Mesothelial cell of epicardium (in vitro differentiated cells): ENCODE results near the gene KCNN2. TPM values are rescaled to one million over a fixed set of nuclear protein-coding genes. Genes with fewer than 3 reads are reported as not detected.

Source experiments
- DNase-seq, 2 experiments: peaks; one replicate each; pipeline ENCODE4 v3.0.0; 2021; ENCODE audit warnings: low spot score in 2 of 2; ENCODE audit not compliant: unreplicated experiment in 2 of 2
- H3K27ac Mint-ChIP-seq: 2 replicates; pipeline ENCODE4 v1.8.0; 2021; ENCODE audit warnings: mixed read lengths
- H3K27me3 Mint-ChIP-seq: 2 replicates; pipeline ENCODE4 v1.8.0; 2021; ENCODE audit warnings: low read depth, mixed read lengths
- H3K36me3 Mint-ChIP-seq: 2 replicates; pipeline ENCODE4 v1.8.0; 2021; ENCODE audit warnings: mixed read lengths
- H3K4me1 Mint-ChIP-seq: 2 replicates; pipeline ENCODE4 v1.8.0; 2021; ENCODE audit warnings: mixed read lengths
- H3K4me3 Mint-ChIP-seq: 2 replicates; pipeline ENCODE4 v1.8.0; 2021; ENCODE audit warnings: mild to moderate bottlenecking, moderate library complexity, mixed read lengths
- H3K9me3 Mint-ChIP-seq: 2 replicates; pipeline ENCODE4 v1.8.0; 2021; ENCODE audit warnings: mixed read lengths
- CTCF ChIP-seq: fragments of 200-600 bp; sonication (generic); IDR thresholded peaks from one replicate; pipeline ENCODE4 v1.5.0; 2021; ENCODE audit warnings: antibody characterized with exemption; ENCODE audit not compliant: unreplicated experiment
- total RNA-seq: library from RNA; stranded (reverse); gene quantifications from 3 replicates; pipeline ENCODE4 v1.2.1, GENCODE V29; 2021

KCNN2 gene
- total RNA-seq, 1 donor from 2014 or later, result 19.6 TPM

DNA sequence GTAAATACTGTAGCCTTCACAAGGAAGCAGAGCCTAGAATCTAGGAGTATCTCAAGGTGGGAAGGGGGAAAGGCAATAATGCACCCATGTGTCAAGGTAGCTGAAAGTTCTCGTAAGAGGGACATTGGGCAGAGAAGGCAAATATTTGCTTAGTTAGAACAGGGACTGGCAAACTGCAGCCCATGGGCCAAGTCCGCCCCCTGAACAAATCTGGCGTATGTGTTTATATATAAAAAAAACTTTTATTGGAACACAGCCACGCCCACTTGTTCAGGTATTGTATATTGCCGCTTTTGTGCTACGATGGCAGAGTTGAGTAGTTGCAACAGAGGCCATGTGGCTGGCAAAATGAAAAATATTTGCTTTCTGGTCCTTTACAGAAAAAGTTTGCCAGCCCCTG lies 16.1 kb downstream of the KCNN2 start:
- Mint-ChIP-seq H3K36me3 (no peaks in the 10 kb centered on the region), H3K9me3 (no peaks in the 10 kb centered on the region), H3K27ac (no peak overlapping the region), H3K27me3 (no peaks in the 10 kb centered on the region), H3K4me1 (peaks cover 2% of the 10 kb centered on the region), H3K4me3 (no peak overlapping the region)
- TF ChIP-seq CTCF, result no peak
- DNase-seq, result no peak

DNA sequence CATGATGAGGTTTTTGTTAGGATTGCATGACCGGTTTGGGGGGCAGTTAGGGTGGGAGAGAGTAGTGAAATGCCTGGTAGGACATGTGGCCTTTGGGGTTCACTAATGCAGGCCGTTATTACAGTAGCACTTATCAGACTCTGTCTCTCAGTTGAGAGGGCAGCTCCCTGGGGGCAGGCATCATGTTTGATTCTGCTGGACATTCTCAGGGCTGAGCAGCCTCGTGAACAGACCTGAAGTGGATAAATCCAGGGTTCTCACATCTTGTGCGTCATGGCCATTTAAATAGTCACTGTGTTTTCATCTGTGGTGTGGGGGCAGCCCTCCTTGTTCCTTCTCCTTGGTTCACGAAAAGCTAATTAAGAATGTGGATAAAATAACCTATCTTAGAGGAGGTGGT lies 18.9 kb downstream of the KCNN2 start:
- Mint-ChIP-seq H3K27me3 (no peaks in the 10 kb centered on the region), H3K4me3 (no peak overlapping the region), H3K9me3 (no peaks in the 10 kb centered on the region), H3K27ac (no peak overlapping the region), H3K36me3 (no peaks in the 10 kb centered on the region), H3K4me1 (peaks cover 2% of the 10 kb centered on the region)
- DNase-seq, result no peak
- TF ChIP-seq CTCF, result no peak

DNA sequence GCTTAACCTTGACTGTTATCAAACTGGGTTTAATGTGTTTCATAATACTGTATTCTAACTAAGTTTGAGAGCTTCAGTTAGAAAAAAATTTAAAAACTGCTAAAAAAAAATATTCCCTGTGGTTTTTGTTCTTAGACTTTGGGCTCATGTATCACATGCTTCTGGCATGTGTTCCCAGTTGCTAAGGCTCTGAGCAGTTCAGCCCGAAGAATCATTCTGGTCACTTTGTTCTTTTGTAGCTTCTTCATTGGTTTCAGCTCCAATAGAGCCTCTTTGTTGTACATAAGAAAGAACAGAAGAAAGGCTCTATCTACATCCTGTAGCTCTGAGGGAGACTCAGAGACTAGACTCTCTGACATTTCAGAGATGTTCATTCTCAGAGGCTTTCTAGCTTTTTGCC lies 25.6 kb downstream of the KCNN2 start:
- H3K4me1 Mint-ChIP-seq, result peaks cover 2% of the 10 kb centered on the region
- TF ChIP-seq CTCF, result no peak

GRCh38 chr5:114390431-114390830 lies 28.6 kb downstream of the KCNN2 start:
- peaks cover 2% of the 10 kb centered on the region for H3K4me1 Mint-ChIP-seq
- no peaks in the 10 kb centered on the region for H3K27me3 Mint-ChIP-seq
- DNase-seq, result no peak
- no peak for TF ChIP-seq CTCF
- H3K9me3 Mint-ChIP-seq, result no peaks in the 10 kb centered on the region
- H3K36me3 Mint-ChIP-seq, result no peaks in the 10 kb centered on the region
- no peak overlapping the region for H3K27ac Mint-ChIP-seq
- H3K4me3 Mint-ChIP-seq, result no peak overlapping the region

More for the DNA sequence above, 25.6 kb downstream of the KCNN2 start:
- Mint-ChIP-seq H3K9me3 (no peaks in the 10 kb centered on the region), H3K4me3 (no peak overlapping the region), H3K36me3 (no peaks in the 10 kb centered on the region), H3K27me3 (no peaks in the 10 kb centered on the region), H3K27ac (no peak overlapping the region)
- no peak for DNase-seq

DNA sequence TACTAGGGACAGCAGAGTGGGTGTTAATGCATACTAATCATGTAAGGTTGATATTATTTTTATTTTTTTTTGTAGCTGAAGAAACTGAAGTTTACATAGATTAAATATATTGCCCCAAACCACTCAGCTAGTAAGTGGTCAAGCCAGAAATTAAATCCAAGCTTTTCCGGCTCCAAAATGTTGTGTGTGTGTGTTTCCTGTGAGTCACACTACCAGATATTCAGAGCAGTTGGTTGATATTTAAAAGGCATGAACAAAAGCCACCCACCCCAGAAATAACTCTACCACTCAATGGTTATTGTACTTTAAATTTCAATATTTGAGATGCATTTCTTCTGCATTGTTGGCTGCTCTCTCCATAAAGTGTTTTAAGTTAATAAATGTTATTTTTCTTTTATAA lies 29.5 kb downstream of the KCNN2 start:
- no peak for TF ChIP-seq CTCF
- no peaks in the 10 kb centered on the region for H3K36me3 Mint-ChIP-seq
- no peak overlapping the region for H3K4me3 Mint-ChIP-seq
- H3K9me3 Mint-ChIP-seq, result no peaks in the 10 kb centered on the region
- no peak for DNase-seq
- no peak overlapping the region for H3K27ac Mint-ChIP-seq
- H3K27me3 Mint-ChIP-seq, result no peaks in the 10 kb centered on the region
- H3K4me1 Mint-ChIP-seq, result peaks cover 2% of the 10 kb centered on the region

DNA sequence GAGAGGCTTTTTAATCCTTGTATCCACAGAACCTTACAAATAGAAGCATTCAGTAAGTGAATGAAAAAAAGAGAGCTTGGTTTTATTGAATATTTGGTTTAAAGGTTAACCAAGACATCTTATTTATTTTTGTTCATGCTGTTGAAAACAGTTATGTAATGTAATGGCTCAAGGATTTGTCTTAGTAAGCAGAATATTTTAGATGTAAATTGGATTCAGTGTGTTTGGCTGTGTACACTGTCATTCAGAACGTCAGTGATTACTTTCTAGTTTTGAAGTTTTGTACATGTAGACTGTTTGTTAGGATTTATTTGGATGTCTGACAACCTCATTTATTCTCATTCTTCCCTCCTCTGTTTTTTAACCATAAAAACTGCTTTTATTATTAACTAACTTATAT lies 31.3 kb downstream of the KCNN2 start:
- Mint-ChIP-seq H3K27ac (no peak overlapping the region), H3K36me3 (peaks cover 4% of the 10 kb centered on the region), H3K4me1 (no peaks in the 10 kb centered on the region), H3K9me3 (peaks cover 7% of the 10 kb centered on the region), H3K27me3 (no peaks in the 10 kb centered on the region), H3K4me3 (no peak overlapping the region)
- no peak for DNase-seq
- TF ChIP-seq CTCF, result no peak
